Naive thymus-derived CD8-positive, alpha-beta T cell (primary cell): ENCODE measurements around the gene GPR142. TPM values are rescaled to one million over a fixed set of nuclear protein-coding genes. Genes with fewer than 3 reads are reported as not detected.
A peak's percentile ranks its signal among the peaks of the same experiment; 100 is the strongest.
"Not testable (repeated sequence)": the region's sequence is repeated elsewhere in the genome, so short reads cannot be mapped to it uniquely, and the experiment has no call there.

ENCODE experiments used
- ATAC-seq, 2 donors: fragments of 150-1000 bp; cut with Tn5 transposase in 1 of 2; sonication (Bioruptor Pico), chemical (Tn5 transposase) in 1 of 2; 1 replicate in 1 of 2; 2 replicates in 1 of 2; pipeline ENCODE4 v1.10.0; 2021; ENCODE audit warnings: mild to moderate bottlenecking in 2 of 2, moderate library complexity in 2 of 2
- POLR2A ChIA-PET: fragments of 350-600 bp; sonication (Branson Sonifier 250); formaldehyde crosslinking; loops from one replicate; lab custom pipeline; 2021; ENCODE audit warnings: antibody characterized with exemption; lab: Charles Lee
- DNase-seq, 10 donors: peaks; one replicate each; pipeline versions ENCODE4 v3.0.0 to v3.0.0-alpha.2; 2020 to 2022
- H3K27ac Mint-ChIP-seq, 10 donors: one replicate each; pipeline ENCODE4 v1.8.0; 2020 to 2022; ENCODE audit warnings: mild to moderate bottlenecking in 10 of 10, mixed read lengths in 10 of 10, moderate library complexity in 4 of 10, inconsistent platforms in 1 of 10
- H3K27me3 Mint-ChIP-seq, 5 donors: one replicate each; pipeline ENCODE4 v1.8.0; 2021 to 2022; ENCODE audit warnings: mixed read lengths in 5 of 5
- H3K36me3 Mint-ChIP-seq, 3 donors: one replicate each; pipeline ENCODE4 v1.8.0; 2020 to 2022; ENCODE audit warnings: mixed read lengths in 3 of 3, mild to moderate bottlenecking in 2 of 3, inconsistent platforms in 1 of 3
- H3K4me1 Mint-ChIP-seq, 4 donors: one replicate each; pipeline ENCODE4 v1.8.0; 2021 to 2022; ENCODE audit warnings: mixed read lengths in 4 of 4
- H3K4me3 Mint-ChIP-seq, 10 donors: one replicate each; pipeline ENCODE4 v1.8.0; 2020 to 2022; ENCODE audit warnings: mild to moderate bottlenecking in 10 of 10, mixed read lengths in 10 of 10, moderate library complexity in 6 of 10, inconsistent platforms in 1 of 10
- H3K9me3 Mint-ChIP-seq, 9 donors: one replicate each; pipeline ENCODE4 v1.8.0; 2020 to 2022; ENCODE audit warnings: mixed read lengths in 9 of 9, mild to moderate bottlenecking in 3 of 9, inconsistent platforms in 1 of 9, moderate library complexity in 1 of 9
- polyA plus RNA-seq, 3 donors: library from polyadenylated mRNA; unstranded; fragments of 300-500 nt; fragmentation: Illumina TruSeq; gene quantifications; one replicate each; pipeline ENCODE4 v1.2.3, GENCODE V29; 2021
- total RNA-seq, 8 experiments: library from RNA in 2 of 8; stranded (reverse) in 2 of 8; gene quantifications; one replicate each; pipeline ENCODE4 v1.2.3 and lab custom pipeline; 2021 to 2026

GPR142 gene
- total and polyA plus RNA-seq, 5 experiments from 2014 or later = 0.10 TPM; not detected in 4

DNA sequence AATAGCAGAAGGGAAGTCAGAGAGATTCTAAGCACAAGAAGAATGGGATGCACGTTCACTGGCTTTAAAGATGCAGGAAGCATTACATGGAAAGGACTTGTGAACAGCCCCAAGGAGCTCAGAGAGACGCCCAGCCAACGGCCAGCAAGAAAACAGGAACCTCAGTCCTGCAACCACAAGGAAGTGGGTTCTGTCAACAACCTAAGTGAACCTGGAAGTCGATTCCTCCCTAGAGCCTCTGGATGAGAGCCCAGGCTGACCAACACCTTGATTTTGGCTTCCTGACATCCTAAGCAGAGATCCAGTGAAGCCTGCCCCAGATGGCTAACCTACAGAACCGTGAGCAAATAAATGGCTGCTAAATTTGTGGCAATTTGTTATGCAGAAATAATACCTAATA lies 24.5 kb downstream of the GPR142 start:
- H3K27ac Mint-ChIP-seq = no peak overlapping the region
- no peaks in the 10 kb centered on the region for H3K36me3 Mint-ChIP-seq

DNA sequence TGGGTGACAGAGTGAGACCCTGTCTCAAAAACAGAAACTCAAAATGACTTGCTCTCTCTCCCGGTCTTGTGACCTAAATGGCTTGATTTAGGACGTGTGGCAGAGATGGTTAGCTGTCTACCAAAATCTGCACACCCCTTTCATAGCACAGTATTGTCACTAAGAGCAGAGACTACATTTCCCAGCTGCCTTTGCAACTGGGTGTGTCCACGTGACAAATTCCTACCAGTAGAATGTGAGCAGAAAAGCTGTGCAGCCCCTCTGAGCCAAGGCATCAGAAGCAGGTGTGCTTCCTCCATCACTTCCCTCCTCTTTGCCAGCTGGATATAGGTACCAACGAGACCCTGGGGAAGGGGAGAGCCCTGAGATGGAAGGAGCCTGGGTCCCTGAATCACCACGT lies 25.5 kb downstream of the GPR142 start:
- no peaks in the 10 kb centered on the region for H3K36me3 Mint-ChIP-seq
- H3K4me3 Mint-ChIP-seq = no peak overlapping the region
- no peak overlapping the region for H3K27ac Mint-ChIP-seq

More for the DNA sequence above, 24.5 kb downstream of the GPR142 start:
- Mint-ChIP-seq H3K4me3 (no peak overlapping the region), H3K9me3 (no peaks in the 10 kb centered on the region), H3K27me3 (peaks cover 0 to 7% (median 4%) of the 10 kb centered on the region in 5 donors), H3K4me1 (no peaks in the 10 kb centered on the region)
- DNase-seq (peak in 1 of 10 donors; percentile 15), ATAC-seq (no peak)
- POLR2A ChIA-PET = no interaction called here

DNA sequence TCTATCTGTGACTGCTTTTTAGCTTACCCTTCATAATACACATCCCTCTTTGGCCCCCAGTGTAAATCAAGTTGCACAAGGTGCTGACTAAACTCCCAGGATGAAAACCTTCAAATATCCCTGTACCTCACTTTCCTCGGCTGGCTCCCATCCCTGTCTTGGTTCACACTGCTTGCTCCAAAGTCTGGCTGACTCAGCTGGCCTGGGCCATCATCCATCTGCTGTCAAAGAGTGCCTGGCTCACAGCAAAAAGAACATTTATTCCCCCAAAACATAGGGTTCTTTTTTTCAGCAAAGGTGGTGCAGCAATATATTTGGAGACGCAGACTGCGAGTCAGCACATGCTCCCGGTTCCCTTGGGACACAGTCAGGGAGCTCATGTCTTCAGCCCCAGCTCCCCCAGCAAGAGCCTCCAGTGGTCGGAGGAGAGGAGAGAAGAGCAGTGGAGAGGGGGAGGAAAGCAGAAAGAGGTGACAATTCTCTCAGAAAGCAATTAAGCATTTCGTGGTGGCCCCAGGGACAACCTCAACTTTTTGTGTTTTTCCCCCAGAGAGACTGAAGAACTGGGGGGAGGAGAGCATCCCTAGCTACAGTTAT lies 26.1 kb downstream of the GPR142 start:
- peaks cover 0 to 7% (median 4%) of the 10 kb centered on the region in 5 donors for H3K27me3 Mint-ChIP-seq
- peak overlapping the region in 1 of 10 donors; percentile 84 for H3K27ac Mint-ChIP-seq
- H3K4me1 Mint-ChIP-seq = no peaks in the 10 kb centered on the region
- DNase-seq (no peak), ATAC-seq (no peak)
- H3K4me3 Mint-ChIP-seq = no peak overlapping the region
- POLR2A ChIA-PET = no interaction called here
- H3K9me3 Mint-ChIP-seq = no peaks in the 10 kb centered on the region
- H3K36me3 Mint-ChIP-seq = no peaks in the 10 kb centered on the region

More for the DNA sequence above, 25.5 kb downstream of the GPR142 start:
- no peaks in the 10 kb centered on the region for H3K9me3 Mint-ChIP-seq
- H3K4me1 Mint-ChIP-seq = no peaks in the 10 kb centered on the region
- DNase-seq (peak in 1 of 10 donors; percentile 15), ATAC-seq (no peak)
- peaks cover 0 to 7% (median 4%) of the 10 kb centered on the region in 5 donors for H3K27me3 Mint-ChIP-seq
- POLR2A ChIA-PET = no interaction called here

DNA sequence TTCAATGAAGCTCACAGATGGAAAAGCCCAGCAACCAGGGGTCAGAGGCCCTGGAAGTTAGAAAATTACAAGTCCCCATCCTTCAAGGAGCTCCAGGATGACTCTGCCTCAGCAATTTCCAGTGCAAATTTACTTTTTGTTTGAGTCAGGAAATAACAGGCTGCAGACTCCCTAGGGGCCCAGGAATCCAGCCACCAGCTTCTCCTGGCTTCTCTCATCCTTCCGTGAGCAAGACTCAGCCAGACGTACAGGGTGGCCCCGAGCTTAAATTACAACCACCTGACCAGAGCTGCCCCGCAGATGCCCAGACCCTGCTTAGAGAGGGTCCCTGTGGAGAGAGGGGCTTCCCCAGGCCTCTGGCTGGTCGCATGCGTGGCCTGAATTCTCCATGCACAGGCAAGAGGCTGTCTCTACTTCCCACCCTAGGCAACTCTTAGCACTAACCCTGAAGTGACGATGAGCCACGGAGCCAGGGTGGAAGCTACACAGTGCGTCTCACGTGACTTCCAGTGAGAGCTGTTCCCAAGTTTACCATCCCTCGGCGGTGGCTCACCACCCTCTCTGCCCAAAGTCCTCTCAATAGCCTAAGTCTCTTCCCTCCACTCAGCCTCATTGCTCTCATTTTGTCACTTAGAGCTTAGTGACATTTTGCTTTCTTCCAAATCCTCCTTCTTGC lies 27.1 kb downstream of the GPR142 start:
- Mint-ChIP-seq H3K4me3 (no peak overlapping the region), H3K4me1 (no peaks in the 10 kb centered on the region), H3K27me3 (peaks cover 0 to 7% (median 4%) of the 10 kb centered on the region in 5 donors), H3K27ac (no peak overlapping the region), H3K9me3 (no peaks in the 10 kb centered on the region), H3K36me3 (no peaks in the 10 kb centered on the region)
- POLR2A ChIA-PET = no interaction called here
- no peak for ATAC-seq
- DNase-seq = peak in 1 of 10 donors; percentile 50

DNA sequence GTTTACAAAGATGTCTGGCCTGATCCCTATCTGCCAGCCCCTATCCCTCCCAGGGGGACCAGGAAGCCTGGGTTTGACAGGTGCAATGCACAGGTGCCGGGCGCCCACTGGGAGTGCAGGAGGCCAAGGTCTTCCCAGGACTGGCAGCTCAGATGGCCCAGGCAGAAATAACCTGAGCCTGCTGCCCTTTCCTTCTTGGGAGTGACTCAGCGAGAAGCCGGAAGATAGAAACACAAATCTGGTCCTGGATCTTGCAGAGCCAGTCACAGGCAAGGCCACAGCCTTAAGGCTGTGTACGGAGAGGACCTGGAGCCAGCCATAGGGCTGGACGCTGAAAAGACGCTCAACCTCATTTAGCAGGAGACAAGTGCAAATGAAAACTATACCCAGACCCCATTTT lies 27.7 kb downstream of the GPR142 start:
- POLR2A ChIA-PET = no interaction called here
- Mint-ChIP-seq H3K4me1 (no peaks in the 10 kb centered on the region), H3K27me3 (peaks cover 0 to 4% (median 2%) of the 10 kb centered on the region in 5 donors), H3K27ac (no peak overlapping the region), H3K9me3 (no peaks in the 10 kb centered on the region), H3K4me3 (no peak overlapping the region), H3K36me3 (no peaks in the 10 kb centered on the region)
- ATAC-seq = no peak
- DNase-seq = no peak

DNA sequence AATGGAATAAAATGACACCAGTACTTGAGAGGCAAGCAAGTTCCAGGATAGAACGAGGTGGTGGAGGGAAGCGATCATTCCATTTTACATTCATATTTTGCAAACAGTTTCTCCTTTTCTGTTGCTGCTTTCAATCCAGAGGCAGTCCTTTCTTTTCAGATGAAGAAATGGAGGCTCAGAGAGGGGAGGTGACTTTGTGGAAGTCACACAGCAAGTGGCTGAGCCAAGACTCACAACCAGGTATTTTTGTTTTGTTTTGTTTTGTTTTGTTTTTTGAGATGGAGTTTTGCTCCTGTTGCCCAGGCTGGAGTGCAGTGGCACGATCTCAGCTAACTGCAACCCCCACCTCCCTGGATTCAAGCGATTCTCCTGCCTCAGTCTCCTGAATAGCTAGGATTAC lies 29.3 kb downstream of the GPR142 start:
- Mint-ChIP-seq H3K4me1 (no peaks in the 10 kb centered on the region), H3K36me3 (no peaks in the 10 kb centered on the region), H3K27ac (no peak overlapping the region), H3K4me3 (no peak overlapping the region), H3K9me3 (no peaks in the 10 kb centered on the region), H3K27me3 (peaks cover 0 to 4% (median 0%) of the 10 kb centered on the region in 5 donors)
- DNase-seq = no peak
- POLR2A ChIA-PET = no interaction called here
- no peak for ATAC-seq

DNA sequence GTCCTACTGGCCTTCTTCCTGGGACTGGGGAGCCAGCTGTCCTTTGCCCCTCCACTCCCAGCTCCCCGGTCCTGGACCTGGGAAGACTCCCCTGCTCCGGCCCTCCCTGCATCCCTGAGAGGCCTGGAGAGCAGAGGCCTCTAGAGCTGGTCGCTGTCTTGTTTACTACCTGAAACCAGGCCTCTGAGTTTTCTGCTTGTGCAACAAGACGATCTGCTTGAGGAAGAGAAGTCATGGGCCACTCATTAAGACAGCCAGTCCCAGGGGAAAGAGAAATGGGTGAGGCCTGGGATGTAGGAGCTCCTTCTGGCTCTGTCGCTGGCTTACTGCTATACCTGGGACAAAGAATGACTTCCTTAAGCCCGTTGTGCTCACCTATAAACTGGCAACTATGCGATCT lies 34.7 kb downstream of the GPR142 start:
- Mint-ChIP-seq H3K4me3 (no peak overlapping the region), H3K36me3 (no peaks in the 10 kb centered on the region), H3K9me3 (no peaks in the 10 kb centered on the region), H3K27ac (no peak overlapping the region), H3K27me3 (peaks cover 0 to 2% (median 0%) of the 10 kb centered on the region in 5 donors), H3K4me1 (peaks cover 0 to under 1% (median under 1%) of the 10 kb centered on the region in 4 donors)
- DNase-seq (no peak), ATAC-seq (no peak)
- POLR2A ChIA-PET = no interaction called here

DNA sequence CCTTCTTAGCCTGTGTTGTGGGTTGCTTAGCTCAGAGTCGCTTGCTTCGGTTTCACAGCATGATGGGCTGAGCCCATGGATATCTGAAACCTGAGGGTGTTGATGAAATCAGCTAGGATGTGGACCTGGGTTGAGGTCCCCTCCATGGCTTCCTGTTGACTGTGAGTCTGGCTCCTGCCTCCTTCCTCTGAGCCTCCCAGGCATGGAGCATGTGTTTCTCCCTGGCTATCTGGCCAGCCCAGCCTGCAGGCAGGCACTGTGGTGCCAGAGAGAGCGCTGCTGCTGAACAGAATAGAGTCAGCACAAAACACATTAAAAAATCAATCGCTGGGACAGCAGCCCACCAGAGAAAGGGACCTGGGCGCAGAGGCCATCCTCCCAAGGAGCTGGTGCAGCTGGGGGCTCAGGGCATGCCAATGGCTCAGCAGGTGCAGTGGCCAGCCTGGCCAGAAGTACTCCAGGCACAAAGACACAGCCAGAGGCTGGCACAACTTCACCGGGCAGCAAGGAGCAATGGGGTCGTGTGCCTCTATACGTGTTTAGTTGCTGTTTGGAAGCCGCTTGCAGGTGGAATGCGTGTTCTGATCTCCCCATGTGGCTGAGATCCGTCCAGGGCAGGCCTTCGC lies 36.3 kb downstream of the GPR142 start:
- no peak for DNase-seq
- Mint-ChIP-seq H3K4me3 (no peak overlapping the region), H3K36me3 (no peaks in the 10 kb centered on the region), H3K27ac (no peak overlapping the region), H3K9me3 (no peaks in the 10 kb centered on the region), H3K27me3 (peaks cover 0 to 2% (median 0%) of the 10 kb centered on the region in 5 donors), H3K4me1 (peaks cover 0 to 2% (median under 1%) of the 10 kb centered on the region in 4 donors)
- ATAC-seq = no peak
- POLR2A ChIA-PET = interaction anchor here (0.5 kb wide), 1 partner anchor 1093 kb away, joined by 3 read pairs; no protein-coding TSS in a partner anchor

DNA sequence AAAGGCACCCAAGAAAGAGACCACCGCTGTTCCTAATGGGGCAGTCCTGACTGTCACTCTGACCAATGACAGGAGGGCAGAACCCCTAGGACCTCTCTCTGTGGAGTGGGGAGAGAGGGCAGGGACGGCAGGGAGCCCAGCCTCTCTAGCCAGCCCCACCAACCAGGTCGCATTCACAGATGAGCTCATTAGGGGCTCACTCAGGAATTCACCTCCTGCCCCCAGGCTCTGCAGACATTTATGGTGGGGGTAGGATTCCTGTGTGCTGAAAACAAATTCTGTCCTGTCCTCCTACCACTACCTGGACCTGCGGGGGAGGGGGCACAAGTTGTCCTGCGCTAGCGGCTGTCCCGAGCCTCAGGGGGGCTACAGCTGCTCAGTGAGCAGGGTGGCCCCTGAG lies 36.9 kb downstream of the GPR142 start:
- POLR2A ChIA-PET = interaction anchor here (0.5 kb wide), 1 partner anchor 1093 kb away, joined by 3 read pairs; no protein-coding TSS in a partner anchor
- H3K27me3 Mint-ChIP-seq = peaks cover 0 to 2% (median 0%) of the 10 kb centered on the region in 5 donors
- H3K36me3 Mint-ChIP-seq = no peaks in the 10 kb centered on the region
- peaks cover 0 to 2% (median under 1%) of the 10 kb centered on the region in 4 donors for H3K4me1 Mint-ChIP-seq
- H3K27ac Mint-ChIP-seq = no peak overlapping the region
- no peak overlapping the region for H3K4me3 Mint-ChIP-seq
- no peaks in the 10 kb centered on the region for H3K9me3 Mint-ChIP-seq
- DNase-seq = no peak
- no peak for ATAC-seq

DNA sequence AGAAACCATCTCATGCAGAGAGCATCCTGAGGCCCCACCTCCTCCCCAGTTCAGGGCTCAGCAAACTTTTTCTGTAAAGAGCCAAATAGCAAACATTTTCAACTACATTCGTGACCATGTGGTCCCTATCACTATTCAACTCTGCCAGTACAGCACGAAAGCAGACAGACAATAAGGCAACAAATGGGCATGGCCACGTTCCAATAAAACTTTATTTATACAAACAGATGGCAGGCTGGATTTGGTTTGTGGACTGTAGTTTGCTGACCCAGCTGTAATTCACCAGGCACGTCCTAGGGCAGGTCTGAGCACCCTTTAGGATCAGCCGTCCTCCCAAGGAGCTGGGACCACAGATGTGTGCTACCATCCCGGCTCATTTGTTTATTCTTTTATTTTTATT lies 37.5 kb downstream of the GPR142 start:
- no peak overlapping the region for H3K4me3 Mint-ChIP-seq
- H3K36me3 Mint-ChIP-seq = no peaks in the 10 kb centered on the region
- peaks cover 0 to 2% (median under 1%) of the 10 kb centered on the region in 4 donors for H3K4me1 Mint-ChIP-seq
- H3K9me3 Mint-ChIP-seq = no peaks in the 10 kb centered on the region
- H3K27me3 Mint-ChIP-seq = peaks cover 0 to 2% (median 0%) of the 10 kb centered on the region in 5 donors
- no peak for DNase-seq
- H3K27ac Mint-ChIP-seq = no peak overlapping the region
- no peak for ATAC-seq
- POLR2A ChIA-PET = no interaction called here

DNA sequence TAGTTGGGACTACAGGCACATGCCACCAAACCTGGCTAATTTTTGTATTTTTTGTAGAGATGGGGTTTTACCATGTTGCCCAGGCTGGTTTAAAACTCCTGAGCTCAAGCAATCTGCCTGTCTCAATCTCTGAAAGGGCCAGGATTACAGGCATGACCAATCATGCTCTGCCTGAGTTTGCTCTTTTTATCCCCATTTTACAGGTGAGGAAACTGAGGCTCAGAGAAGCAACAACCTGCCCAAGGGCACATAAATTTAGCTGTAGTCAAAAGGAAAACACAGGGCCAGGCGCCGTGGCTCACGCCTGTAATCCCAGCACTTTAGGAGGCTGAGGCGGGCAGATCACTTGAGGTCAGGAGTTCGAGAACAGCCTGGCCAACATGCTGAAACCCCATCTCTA lies 38.0 kb downstream of the GPR142 start:
- H3K27ac Mint-ChIP-seq, H3K27me3 Mint-ChIP-seq, H3K36me3 Mint-ChIP-seq, H3K4me1 Mint-ChIP-seq, DNase-seq, H3K9me3 Mint-ChIP-seq, ATAC-seq, POLR2A ChIA-PET, H3K4me3 Mint-ChIP-seq: not testable (repeated sequence)

DNA sequence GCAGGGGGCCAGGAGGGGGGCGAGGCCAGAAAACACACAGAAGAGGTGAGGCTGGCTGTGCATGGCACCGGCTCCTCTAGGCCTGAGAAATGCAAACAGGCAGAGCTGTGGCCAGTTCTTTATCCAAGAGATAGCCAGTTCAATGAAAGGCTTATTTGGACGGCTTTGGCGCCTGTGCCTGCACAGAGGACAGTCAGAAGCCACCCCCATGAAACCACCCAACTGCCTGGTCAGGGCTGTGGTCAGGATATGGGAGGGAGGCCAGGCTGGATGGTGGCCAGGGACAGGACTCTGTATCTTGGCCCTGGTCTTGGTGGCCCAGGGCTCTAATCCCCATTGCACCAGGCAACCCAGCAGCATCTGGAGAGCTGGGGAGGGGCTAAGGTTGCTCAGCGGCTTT lies 40.1 kb downstream of the GPR142 start:
- H3K9me3 Mint-ChIP-seq = peaks cover 0 to 5% (median 0%) of the 10 kb centered on the region in 9 donors
- no peak overlapping the region for H3K27ac Mint-ChIP-seq
- peaks cover 0 to 2% (median under 1%) of the 10 kb centered on the region in 4 donors for H3K4me1 Mint-ChIP-seq
- H3K4me3 Mint-ChIP-seq = no peak overlapping the region
- H3K36me3 Mint-ChIP-seq = peaks cover 0 to 4% (median 1%) of the 10 kb centered on the region in 3 donors
- ATAC-seq (no peak), DNase-seq (no peak)
- peaks cover 0 to 4% (median 0%) of the 10 kb centered on the region in 5 donors for H3K27me3 Mint-ChIP-seq
- POLR2A ChIA-PET = no interaction called here

DNA sequence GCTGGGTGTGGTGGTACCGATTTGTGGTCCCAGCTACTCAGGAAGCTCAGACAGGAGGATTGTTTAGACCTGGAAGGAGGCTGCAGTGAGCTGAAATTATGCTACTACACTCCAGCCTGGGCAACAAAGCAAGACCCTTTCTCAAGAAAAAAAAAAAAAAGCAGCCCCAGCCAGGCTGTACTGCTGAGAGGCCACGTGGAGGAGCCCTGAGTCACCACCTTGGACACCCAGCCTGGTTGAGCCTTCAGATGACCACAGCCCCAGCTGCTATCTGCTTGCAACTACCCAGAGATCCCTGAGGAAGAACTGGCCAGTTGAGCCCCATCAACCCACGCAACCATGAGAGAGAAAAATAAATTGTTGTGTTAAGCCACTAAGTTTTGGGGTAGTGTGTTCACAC lies 41.0 kb downstream of the GPR142 start:
- Mint-ChIP-seq H3K4me3 (no peak overlapping the region), H3K36me3 (peaks cover 0 to 4% (median 1%) of the 10 kb centered on the region in 3 donors), H3K9me3 (peaks cover 0 to 5% (median 0%) of the 10 kb centered on the region in 9 donors), H3K27me3 (peaks cover 0 to 4% (median under 1%) of the 10 kb centered on the region in 5 donors), H3K27ac (no peak overlapping the region), H3K4me1 (peaks cover 0 to 2% (median under 1%) of the 10 kb centered on the region in 4 donors)
- POLR2A ChIA-PET = no interaction called here
- DNase-seq (no peak), ATAC-seq (no peak)
